Caco-2 (cell line): Measurements from ENCODE around the gene PMEPA1. TPM values are rescaled to one million over a fixed set of nuclear protein-coding genes. Genes with fewer than 3 reads are reported as not detected.

Source experiments
- BruUV-seq: library from RNA; stranded (reverse); fragments of 400-500 nt; replicated peaks from 2 replicates; lab custom pipeline; 2021; lab: Mats Ljungman, UMichigan
- CTCF ChIA-PET: fragments of 300-600 bp; sonication (Branson Sonifier 250); formaldehyde crosslinking; loops from one replicate; lab custom pipeline; 2022; ENCODE audit warnings: antibody characterized with exemption; lab: Charles Lee
- POLR2A ChIA-PET: fragments of 300-600 bp; sonication (Branson Sonifier 250); formaldehyde crosslinking; loops from one replicate; lab custom pipeline; 2022; ENCODE audit warnings: antibody characterized with exemption; lab: Charles Lee
- DNase-seq, 2 experiments: peaks; one replicate each; pipeline versions ENCODE4 v3.0.0 to v3.0.0-alpha.2; 2020 to 2022
- H3K27me3 ChIP-seq: replicated peaks from 2 replicates; pipeline ENCODE4 v1.6.0; 2011; ENCODE audit warnings: low read length; ENCODE audit not compliant: control insufficient read depth, insufficient read depth
- H3K36me3 ChIP-seq: 2 replicates; pipeline ENCODE4 v1.5.1; 2011; ENCODE audit warnings: low read length; ENCODE audit not compliant: control insufficient read depth, insufficient read depth
- H3K4me1 ChIP-seq: fragments of 250-450 bp; sonication (Bioruptor Pico); 2 replicates; pipeline ENCODE4 v1.5.1; 2020; ENCODE audit warnings: mild to moderate bottlenecking
- H3K4me3 ChIP-seq: 2 replicates; pipeline ENCODE4 v1.5.1; 2011; ENCODE audit warnings: low read depth, mild to moderate bottlenecking, control low read depth, low read length
- H3K9me3 ChIP-seq: fragments of 250-450 bp; sonication (Bioruptor Pico); 2 replicates; pipeline ENCODE4 v1.5.1; 2020; ENCODE audit warnings: mild to moderate bottlenecking, moderate library complexity
- H3K27ac Mint-ChIP-seq: one replicate; pipeline ENCODE4 v1.8.0; 2022; ENCODE audit warnings: mixed read lengths; ENCODE audit not compliant: unreplicated experiment
- H3K27me3 Mint-ChIP-seq: one replicate; pipeline ENCODE4 v1.8.0; 2022; ENCODE audit warnings: mixed read lengths; ENCODE audit not compliant: insufficient read depth, unreplicated experiment
- H3K36me3 Mint-ChIP-seq: one replicate; pipeline ENCODE4 v1.8.0; 2022; ENCODE audit warnings: mild to moderate bottlenecking, mixed read lengths; ENCODE audit not compliant: insufficient read depth, unreplicated experiment
- H3K4me1 Mint-ChIP-seq: one replicate; pipeline ENCODE4 v1.8.0; 2022; ENCODE audit warnings: low read depth, mixed read lengths; ENCODE audit not compliant: unreplicated experiment
- H3K4me3 Mint-ChIP-seq: one replicate; pipeline ENCODE4 v1.8.0; 2022; ENCODE audit warnings: mild to moderate bottlenecking, moderate library complexity, mixed read lengths; ENCODE audit not compliant: unreplicated experiment
- H3K9me3 Mint-ChIP-seq: one replicate; pipeline ENCODE4 v1.8.0; 2022; ENCODE audit warnings: mixed read lengths; ENCODE audit not compliant: unreplicated experiment
- intact Hi-C: fragments of 100-400 bp; cut with micrococcal nuclease; formaldehyde crosslinking; loops from one replicate; pipeline ENCODE4 v1.10.0; 2022; ENCODE audit not compliant: unreplicated experiment
- total RNA-seq: library from RNA; stranded (reverse); gene quantifications from 2 replicates; pipeline ENCODE4 v1.2.3, GENCODE V29; 2022
- TF ChIP-seq, protein P1 (sequence below), 2 experiments: fragments of 200-600 bp in 1 of 2; IDR thresholded peaks; 1 replicate in 1 of 2; 2 replicates in 1 of 2; pipeline versions ENCODE4 v1.5.1 to v1.8.0; 2011 to 2022; ENCODE audit warnings: antibody characterized with exemption in 1 of 2, control low read depth in 1 of 2, inconsistent platforms in 1 of 2, low read depth in 1 of 2, low read length in 1 of 2, mild to moderate bottlenecking in 1 of 2, moderate library complexity in 1 of 2; ENCODE audit not compliant: insufficient read depth in 1 of 2, severe bottlenecking in 1 of 2, unreplicated experiment in 1 of 2

PMEPA1 gene
- total RNA-seq, 1 experiment from 2014 or later = 3.3 TPM

DNA sequence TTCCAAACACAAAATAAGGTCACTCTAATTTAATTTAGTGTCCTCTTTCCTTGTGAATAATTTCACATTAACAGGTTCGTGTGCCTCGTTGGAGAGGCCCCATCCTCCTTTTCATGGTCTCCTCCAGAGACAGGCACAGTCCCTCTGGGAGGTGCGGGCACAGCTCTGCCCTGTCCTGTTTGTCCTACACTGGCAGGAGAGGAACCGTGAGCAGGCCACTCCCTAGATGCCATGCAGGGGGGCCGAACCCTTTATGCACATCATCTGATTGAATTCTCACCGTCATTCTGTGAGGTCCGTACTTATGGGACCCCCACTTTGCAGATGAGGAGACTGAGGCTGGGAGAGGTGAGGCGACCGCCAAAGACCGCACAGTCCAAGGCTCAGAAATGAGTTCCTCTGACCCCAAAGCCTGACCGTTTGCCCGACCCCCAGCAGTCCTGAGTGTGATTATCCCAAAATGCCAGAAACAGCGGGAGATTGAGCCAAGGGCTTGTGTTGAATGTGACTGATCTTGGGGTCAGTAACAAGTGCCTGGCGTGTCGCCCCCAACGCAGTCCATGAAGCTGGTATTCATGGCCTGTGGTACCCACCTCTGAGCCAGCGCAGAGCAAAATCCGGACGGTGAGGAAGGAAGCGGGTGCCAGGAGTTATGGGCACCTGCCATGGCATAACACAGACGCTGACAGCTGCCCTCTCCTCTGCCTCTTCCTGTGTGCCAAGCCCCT, 43.5 kb downstream of the PMEPA1 start:
- H3K9me3 Mint-ChIP-seq = no peaks in the 10 kb centered on the region
- intact Hi-C loops = no loop called here
- TF ChIP-seq, protein P1, sequence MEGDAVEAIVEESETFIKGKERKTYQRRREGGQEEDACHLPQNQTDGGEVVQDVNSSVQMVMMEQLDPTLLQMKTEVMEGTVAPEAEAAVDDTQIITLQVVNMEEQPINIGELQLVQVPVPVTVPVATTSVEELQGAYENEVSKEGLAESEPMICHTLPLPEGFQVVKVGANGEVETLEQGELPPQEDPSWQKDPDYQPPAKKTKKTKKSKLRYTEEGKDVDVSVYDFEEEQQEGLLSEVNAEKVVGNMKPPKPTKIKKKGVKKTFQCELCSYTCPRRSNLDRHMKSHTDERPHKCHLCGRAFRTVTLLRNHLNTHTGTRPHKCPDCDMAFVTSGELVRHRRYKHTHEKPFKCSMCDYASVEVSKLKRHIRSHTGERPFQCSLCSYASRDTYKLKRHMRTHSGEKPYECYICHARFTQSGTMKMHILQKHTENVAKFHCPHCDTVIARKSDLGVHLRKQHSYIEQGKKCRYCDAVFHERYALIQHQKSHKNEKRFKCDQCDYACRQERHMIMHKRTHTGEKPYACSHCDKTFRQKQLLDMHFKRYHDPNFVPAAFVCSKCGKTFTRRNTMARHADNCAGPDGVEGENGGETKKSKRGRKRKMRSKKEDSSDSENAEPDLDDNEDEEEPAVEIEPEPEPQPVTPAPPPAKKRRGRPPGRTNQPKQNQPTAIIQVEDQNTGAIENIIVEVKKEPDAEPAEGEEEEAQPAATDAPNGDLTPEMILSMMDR (IDR thresholded peaks at IDR 0.05; ENCODE audit: insufficient read depth in 1 of 2, low read depth in 1 of 2, low read length in 1 of 2, severe bottlenecking in 1 of 2, unreplicated experiment in 1 of 2) = no peak
- BruUV-seq = no TSS peak
- no peaks in the 10 kb centered on the region for H3K27me3 Mint-ChIP-seq
- H3K4me1 Mint-ChIP-seq = no peaks in the 10 kb centered on the region
- H3K4me3 Mint-ChIP-seq = no peak overlapping the region
- Histone ChIP-seq H3K4me3 (no peak overlapping the region), H3K9me3 (no peaks in the 10 kb centered on the region), H3K27me3 (no peaks in the 10 kb centered on the region), H3K36me3 (no peaks in the 10 kb centered on the region), H3K4me1 (no peaks in the 10 kb centered on the region)
- no peak overlapping the region for H3K27ac Mint-ChIP-seq
- ChIA-PET POLR2A (no interaction called here), CTCF (no interaction called here)
- DNase-seq = no peak
- no peaks in the 10 kb centered on the region for H3K36me3 Mint-ChIP-seq

DNA sequence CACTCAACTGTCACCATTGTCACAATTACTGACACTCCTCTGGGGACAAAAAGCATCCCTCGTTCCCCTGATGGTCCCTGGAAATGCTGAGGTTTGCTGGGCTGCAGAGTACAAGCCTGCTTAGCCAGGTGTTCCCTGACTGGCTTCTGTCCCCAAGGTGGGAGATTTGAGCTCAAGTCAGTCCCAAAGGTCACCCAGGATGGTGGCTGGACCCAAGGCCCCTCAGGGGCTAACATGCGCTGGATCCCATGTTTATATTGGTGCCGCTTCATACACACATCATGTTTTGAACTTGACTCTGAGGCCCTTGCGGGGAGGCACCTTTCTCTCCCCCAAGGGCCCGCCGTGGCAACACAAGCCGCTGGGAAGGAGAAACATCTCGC, 44.2 kb downstream of the PMEPA1 start:
- no peak overlapping the region for H3K4me3 ChIP-seq
- H3K27me3 ChIP-seq = no peaks in the 10 kb centered on the region
- no peak for DNase-seq
- Mint-ChIP-seq H3K9me3 (peaks cover 6% of the 10 kb centered on the region), H3K4me3 (no peak overlapping the region), H3K27ac (no peak overlapping the region), H3K27me3 (no peaks in the 10 kb centered on the region), H3K4me1 (no peaks in the 10 kb centered on the region), H3K36me3 (no peaks in the 10 kb centered on the region)
- BruUV-seq = no TSS peak
- POLR2A ChIA-PET = no interaction called here
- H3K36me3 ChIP-seq = no peaks in the 10 kb centered on the region
- CTCF ChIA-PET = no interaction called here
- intact Hi-C loops = no loop called here
- no peaks in the 10 kb centered on the region for H3K9me3 ChIP-seq
- no peaks in the 10 kb centered on the region for H3K4me1 ChIP-seq
- TF ChIP-seq, protein P1 (IDR thresholded peaks at IDR 0.05; ENCODE audit: insufficient read depth in 1 of 2, low read depth in 1 of 2, low read length in 1 of 2, severe bottlenecking in 1 of 2, unreplicated experiment in 1 of 2) = no peak

DNA sequence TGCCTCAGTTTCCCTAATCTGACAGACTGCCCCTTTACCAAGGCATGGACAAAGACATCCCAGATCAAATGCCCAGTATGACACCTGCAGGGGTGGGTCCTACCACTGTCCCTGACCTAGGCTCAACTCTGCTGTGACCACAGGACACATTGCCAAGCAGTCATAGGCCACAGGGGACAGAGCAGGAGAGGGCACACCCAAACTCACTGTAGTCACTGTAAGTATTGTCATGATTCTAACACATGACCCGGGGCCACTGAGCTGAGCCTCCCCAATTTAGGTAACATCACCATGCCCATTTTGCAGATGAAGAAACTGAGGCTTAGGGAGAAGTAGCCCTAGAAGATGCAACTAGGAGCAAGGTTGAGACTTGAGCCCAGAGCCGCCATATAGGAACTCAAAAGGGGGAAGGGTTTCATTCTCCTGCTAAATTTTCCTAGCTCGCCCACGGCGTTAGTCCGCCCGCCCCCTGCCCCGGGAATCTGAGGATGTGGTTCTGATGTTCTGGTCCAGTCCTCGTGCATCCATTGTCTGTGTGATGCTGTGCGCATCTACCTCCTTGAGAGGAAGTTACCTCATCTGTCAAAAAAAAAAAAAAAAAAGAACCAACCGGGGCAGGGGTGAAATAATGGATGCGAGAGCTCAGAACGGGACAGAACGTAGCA, 44.8 kb downstream of the PMEPA1 start:
- no peaks in the 10 kb centered on the region for H3K27me3 ChIP-seq
- intact Hi-C loops = no loop called here
- H3K4me3 ChIP-seq = no peak overlapping the region
- ChIA-PET CTCF (no interaction called here), POLR2A (no interaction called here)
- no peak for DNase-seq
- no peaks in the 10 kb centered on the region for H3K27me3 Mint-ChIP-seq
- H3K4me1 Mint-ChIP-seq = no peaks in the 10 kb centered on the region
- H3K27ac Mint-ChIP-seq = no peak overlapping the region
- TF ChIP-seq, protein P1 (IDR thresholded peaks at IDR 0.05; ENCODE audit: insufficient read depth in 1 of 2, low read depth in 1 of 2, low read length in 1 of 2, severe bottlenecking in 1 of 2, unreplicated experiment in 1 of 2) = no peak
- no peaks in the 10 kb centered on the region for H3K36me3 Mint-ChIP-seq
- H3K4me1 ChIP-seq = no peaks in the 10 kb centered on the region
- no peaks in the 10 kb centered on the region for H3K9me3 ChIP-seq
- H3K4me3 Mint-ChIP-seq = no peak overlapping the region
- H3K36me3 ChIP-seq = no peaks in the 10 kb centered on the region
- H3K9me3 Mint-ChIP-seq = peaks cover 11% of the 10 kb centered on the region
- no TSS peak for BruUV-seq
